K562 (cell line): ENCODE data around the gene NAV2. TPM values are rescaled to one million over a fixed set of nuclear protein-coding genes. Genes with fewer than 3 reads are reported as not detected.

Experiments
- ATAC-seq: fragments of 200-7000 bp; cut with Tn5 transposase; 3 replicates; pipeline ENCODE4 v1.9.1; 2020; ENCODE audit warnings: moderate library complexity
- BruUV-seq: library from RNA; stranded (reverse); fragments of 400-500 nt; replicated peaks from 2 replicates; lab custom pipeline; 2021; lab: Mats Ljungman, UMichigan
- CTCF ChIA-PET: fragments of 300-600 bp; formaldehyde crosslinking; extraction: SDS; loops from one replicate; lab custom pipeline; 2021; ENCODE audit warnings: low intra/inter-chr PET ratio; lab: Yijun Ruan, JAX
- POLR2A ChIA-PET: fragments of 300-600, 350-650 bp; sonication (Branson Sonifier 250); formaldehyde crosslinking; extraction: SDS; loops from one replicate; lab custom pipeline; 2021; ENCODE audit warnings: antibody characterized with exemption, inconsistent platforms; lab: Yijun Ruan, JAX
- DNase-seq, 4 experiments: peaks; one replicate each; pipeline versions ENCODE4 v3.0.0 to v3.0.0-alpha.2; 2011 to 2018; ENCODE audit warnings: low spot score in 3 of 4, mixed read lengths in 3 of 4; ENCODE audit errors: extremely low read depth in 1 of 4
- FAIRE-seq: peaks from 2 replicates; lab custom pipeline; 2011; peaks lifted over from hg19 to GRCh38; lab: Jason Lieb, UNC
- H2AFZ ChIP-seq: 2 replicates; pipeline ENCODE4 v1.6.0; 2011; ENCODE audit warnings: low read depth, low read length, control low read depth, inconsistent platforms
- H3K27ac ChIP-seq: fragments of 200-600 bp; 3 replicates; pipeline ENCODE4 v1.8.0; 2011; ENCODE audit warnings: low read depth, mild to moderate bottlenecking, control low read depth, inconsistent platforms, low read length, moderate library complexity, mixed read lengths; ENCODE audit errors: extremely low read depth
- H3K27me3 ChIP-seq, 2 experiments: fragments of 300-600 bp in 1 of 2; 2 replicates in 1 of 2; 3 replicates in 1 of 2; pipeline versions ENCODE4 v1.6.0 to v1.8.0; 2011; ENCODE audit warnings: inconsistent platforms in 2 of 2, low read length in 2 of 2, mild to moderate bottlenecking in 1 of 2, mixed read lengths in 1 of 2, moderate library complexity in 1 of 2; ENCODE audit not compliant: control insufficient read depth in 2 of 2, insufficient read depth in 2 of 2
- H3K36me3 ChIP-seq: fragments of 300-600 bp; 3 replicates; pipeline ENCODE4 v1.8.0; 2011; ENCODE audit warnings: mild to moderate bottlenecking, low read length, inconsistent platforms; ENCODE audit not compliant: control insufficient read depth, insufficient read depth
- H3K4me1 ChIP-seq, 2 experiments: fragments of 200-600 bp in 1 of 2; replicated peaks in 1 of 2; 2 replicates in 1 of 2; 3 replicates in 1 of 2; pipeline versions ENCODE4 v1.5.1 to v1.8.0; 2011; ENCODE audit warnings: inconsistent platforms in 2 of 2, low read length in 2 of 2, mild to moderate bottlenecking in 1 of 2, mixed read lengths in 1 of 2, moderate library complexity in 1 of 2; ENCODE audit not compliant: control insufficient read depth in 2 of 2, insufficient read depth in 2 of 2
- H3K4me2 ChIP-seq: 2 replicates; pipeline ENCODE4 v1.6.1; 2011; ENCODE audit warnings: low read length, control low read depth, inconsistent platforms, mixed read lengths; ENCODE audit not compliant: insufficient read depth
- H3K4me3 ChIP-seq: fragments of 200-600 bp; sonication (generic), shearing (Covaris generic); 2 replicates; pipeline ENCODE4 v1.5.1; 2016; ENCODE audit warnings: control low read depth, inconsistent platforms
- H3K79me2 ChIP-seq: fragments of 200-600 bp; 3 replicates; pipeline ENCODE4 v1.8.0; 2011; ENCODE audit warnings: low read length, inconsistent platforms; ENCODE audit not compliant: control insufficient read depth, insufficient read depth
- H3K9ac ChIP-seq, 2 experiments: 2 replicates each; pipeline versions ENCODE4 v1.6.0 to v1.6.1; 2011; ENCODE audit warnings: low read depth in 2 of 2, low read length in 2 of 2, control low read depth in 1 of 2, inconsistent platforms in 1 of 2, mild to moderate bottlenecking in 1 of 2, mixed read lengths in 1 of 2; ENCODE audit not compliant: insufficient read depth in 1 of 2
- H3K9me1 ChIP-seq: one replicate; pipeline ENCODE4 v1.6.0; 2011; ENCODE audit warnings: inconsistent platforms, mild to moderate bottlenecking, low read length, moderate library complexity; ENCODE audit not compliant: control insufficient read depth, insufficient read depth
- H3K9me3 ChIP-seq: replicated peaks from 2 replicates; pipeline ENCODE4 v1.5.1; 2011; ENCODE audit warnings: low read depth, low read length, inconsistent platforms; ENCODE audit not compliant: control insufficient read depth, insufficient read depth
- H4K20me1 ChIP-seq: replicated peaks from 2 replicates; pipeline ENCODE4 v1.6.1; 2011; ENCODE audit warnings: low read length, inconsistent platforms, mixed read lengths; ENCODE audit not compliant: control insufficient read depth, insufficient read depth
- BRCA1 ChIP-seq, 2 experiments: fragments of 450-650 bp in 1 of 2; sonication (generic) in 1 of 2; formaldehyde crosslinking in 1 of 2; IDR thresholded peaks; 2 replicates each; pipeline versions ENCODE4 v1.5.0 to v1.6.1; 2017 to 2020; ENCODE audit warnings: mild to moderate bottlenecking in 1 of 2, missing genetic modification reagents in 1 of 2
- CCAR2 ChIP-seq: fragments of 200-400 bp; formaldehyde crosslinking; IDR thresholded peaks from 2 replicates; pipeline ENCODE4 v1.6.1; 2017; ENCODE audit warnings: mild to moderate bottlenecking, low read depth, low read length
- CHD2 ChIP-seq: IDR thresholded peaks from 2 replicates; pipeline ENCODE4 v1.6.1; 2011; ENCODE audit warnings: low read depth, low read length
- KAT8 ChIP-seq: fragments of 450-650 bp; IDR thresholded peaks from 2 replicates; pipeline ENCODE4 v1.6.1; 2016; ENCODE audit warnings: low read depth, mild to moderate bottlenecking
- MEF2D ChIP-seq: conservative IDR thresholded peaks from 2 replicates; pipeline ENCODE4 v1.6.1; 2016; ENCODE audit warnings: low read depth, missing genetic modification characterization, missing compliant biosample characterization
- MXI1 ChIP-seq: IDR thresholded peaks from 2 replicates; pipeline ENCODE4 v1.6.1; 2011; ENCODE audit warnings: low read depth, mild to moderate bottlenecking, improper control_type of control experiment, low read length
- RFX5 ChIP-seq: IDR thresholded peaks from 2 replicates; pipeline ENCODE4 v1.6.1; 2011; ENCODE audit warnings: low read depth, mild to moderate bottlenecking, improper control_type of control experiment, low read length
- TRIM28 ChIP-seq: fragments of 450-650 bp; IDR thresholded peaks from 2 replicates; pipeline ENCODE4 v1.6.1; 2017
- ZNF146 ChIP-seq: IDR thresholded peaks from one replicate; pipeline ENCODE4 v1.6.1; 2018; ENCODE audit warnings: missing compliant biosample characterization; ENCODE audit not compliant: unreplicated experiment
- ZNF253 ChIP-seq: fragments of 250-450 bp; sonication (Bioruptor Pico); conservative IDR thresholded peaks from 2 replicates; pipeline ENCODE4 v1.6.1; 2021; ENCODE audit warnings: mild to moderate bottlenecking
- WGBS: fragments of 100-300 bp; shearing (Covaris generic); methylation state at CpG from one replicate; pipeline ENCODE4 v1.1.6; 2016; ENCODE audit warnings: low coverage, mixed read lengths; ENCODE audit not compliant: insufficient coverage; ENCODE audit errors: missing lambda C conversion rate; 5-methylcytosine and 5-hydroxymethylcytosine counted together
- in situ Hi-C: fragments of 300-500 bp; cut with MboI; formaldehyde crosslinking; loops from 4 replicates; pipeline ENCODE4 v1.15.0; 2018; ENCODE audit warnings: inconsistent platforms, mixed read lengths
- intact Hi-C: fragments of 100-400 bp; cut with micrococcal nuclease; formaldehyde crosslinking; loops from 2 replicates; pipeline ENCODE4 v1.14.2; 2022
- polyA plus RNA-seq, 8 experiments: library from polyadenylated mRNA; depleted of rRNA in 4 of 8; stranded (reverse) in 5 of 8; unstranded in 3 of 8; fragments of >200 nt; fragmentation: Nextera tagmentation in 2 of 8; fragmentation: Illumina TruSeq in 1 of 8; extraction: Ambion mirVana in 2 of 8; extraction: Trizol in 1 of 8; gene quantifications; 2 replicates each; pipeline versions ENCODE4 v1.2.1 to v1.2.3, GENCODE V29; 2011 to 2014; ENCODE audit warnings: inconsistent platforms in 1 of 8, missing spikeins in 1 of 8
- total RNA-seq, 7 experiments: library from RNA; depleted of rRNA in 6 of 7; stranded (reverse); fragments of >200 nt in 6 of 7; fragmentation: Illumina TruSeq in 2 of 7; extraction: Trizol in 2 of 7; gene quantifications; 2 replicates each; pipeline versions ENCODE4 v1.2.1 to v1.2.3, GENCODE V29; 2011 to 2021; ENCODE audit warnings: low replicate concordance in 1 of 7
- TF ChIP-seq, protein P1 (sequence below): fragments of 450-650 bp; conservative IDR thresholded peaks from 2 replicates; pipeline ENCODE4 v1.6.1; 2016; ENCODE audit warnings: missing genetic modification characterization, low read depth, mild to moderate bottlenecking, control low read depth, missing compliant biosample characterization
- TF ChIP-seq, protein P2 (sequence below): fragments of 450-650 bp; IDR thresholded peaks from 2 replicates; pipeline ENCODE4 v1.6.1; 2016; ENCODE audit warnings: low read depth, mild to moderate bottlenecking, moderate library complexity

NAV2 gene
- total and polyA plus RNA-seq, 9 of the 15 experiments (the other 6 are each of a cell fraction or from before 2014, with no cell fraction given), result 0.03 to 0.35 (median 0.05) TPM

DNA sequence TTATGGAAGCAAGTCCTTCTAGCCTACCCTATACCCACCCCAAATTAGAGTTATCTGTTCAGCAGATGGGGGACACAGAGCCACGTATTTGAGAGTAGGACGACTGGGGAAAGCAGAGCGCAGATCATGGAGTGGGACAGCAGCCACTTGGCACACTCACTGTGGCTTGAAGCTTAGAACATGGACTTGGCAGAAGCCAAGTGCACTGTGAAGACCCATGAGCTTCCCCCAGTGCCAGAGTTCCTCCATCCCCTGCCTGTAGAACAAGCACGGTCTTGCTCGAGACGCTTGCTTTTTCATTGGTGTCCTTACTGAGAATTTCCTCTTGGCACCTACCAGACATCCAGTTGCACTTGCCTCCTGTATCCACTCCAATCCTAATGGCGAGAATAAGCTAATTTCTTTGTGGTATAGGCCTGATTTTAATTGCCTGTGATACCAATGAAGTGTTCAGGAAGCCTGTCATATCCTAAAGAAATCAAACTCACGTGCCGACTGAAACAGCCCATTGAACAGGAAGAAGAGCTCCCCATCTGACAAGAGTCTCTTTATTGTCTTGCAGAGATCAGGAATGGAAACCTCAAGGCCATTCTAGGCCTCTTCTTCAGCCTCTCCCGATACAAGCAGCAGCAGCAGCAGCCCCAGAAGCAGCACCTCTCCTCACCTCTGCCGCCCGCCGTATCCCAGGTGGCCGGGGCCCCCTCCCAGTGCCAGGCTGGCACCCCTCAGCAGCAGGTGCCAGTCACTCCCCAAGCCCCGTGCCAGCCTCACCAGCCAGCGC is 166.9 kb downstream of the NAV2 start:
- Histone ChIP-seq H3K4me3 (no peak overlapping the region), H3K9me1 (no peaks in the 10 kb centered on the region), H2AFZ (no peak overlapping the region), H3K4me2 (no peak overlapping the region), H3K9ac (no peak overlapping the region), H3K27me3 (peaks cover 0 to 13% of the 10 kb centered on the region in 2 experiments; a peak in 3 of 5 replicates), H3K79me2 (no peaks in the 10 kb centered on the region), H3K4me1 (no peaks in the 10 kb centered on the region), H4K20me1 (no peaks in the 10 kb centered on the region), H3K9me3 (no peaks in the 10 kb centered on the region), H3K36me3 (no peaks in the 10 kb centered on the region), H3K27ac (no peak overlapping the region)
- ATAC-seq (no peak), FAIRE-seq (no peak), DNase-seq (no peak)
- intact Hi-C loops, result no loop called here
- CTCF ChIA-PET, result no interaction called here
- no TSS peak for BruUV-seq
- in situ Hi-C loops, result loop anchor here (25.0 kb wide), 1 partner anchor 567 kb away; no protein-coding TSS in a partner anchor
- POLR2A ChIA-PET, result interaction anchor here (0.6 to 0.7 kb wide), 2 partner anchors 252 to 972 kb away, joined by 3 read pairs; no protein-coding TSS in a partner anchor
- TF ChIP-seq BRCA1 (IDR thresholded peaks at IDR 0.05) (no peak), BRCA1 (CRISPR knock-in tag; IDR thresholded peaks at IDR 0.05) (no peak), CCAR2 (no peak), KAT8 (no peak), MEF2D (tag) (no peak), TRIM28 (no peak), ZNF146 (CRISPR knock-in tag) (no peak), CHD2 (no peak), RFX5 (no peak), MXI1 (no peak), ZNF253 (CRISPR knock-in tag) (no peak)
- TF ChIP-seq, protein P1, sequence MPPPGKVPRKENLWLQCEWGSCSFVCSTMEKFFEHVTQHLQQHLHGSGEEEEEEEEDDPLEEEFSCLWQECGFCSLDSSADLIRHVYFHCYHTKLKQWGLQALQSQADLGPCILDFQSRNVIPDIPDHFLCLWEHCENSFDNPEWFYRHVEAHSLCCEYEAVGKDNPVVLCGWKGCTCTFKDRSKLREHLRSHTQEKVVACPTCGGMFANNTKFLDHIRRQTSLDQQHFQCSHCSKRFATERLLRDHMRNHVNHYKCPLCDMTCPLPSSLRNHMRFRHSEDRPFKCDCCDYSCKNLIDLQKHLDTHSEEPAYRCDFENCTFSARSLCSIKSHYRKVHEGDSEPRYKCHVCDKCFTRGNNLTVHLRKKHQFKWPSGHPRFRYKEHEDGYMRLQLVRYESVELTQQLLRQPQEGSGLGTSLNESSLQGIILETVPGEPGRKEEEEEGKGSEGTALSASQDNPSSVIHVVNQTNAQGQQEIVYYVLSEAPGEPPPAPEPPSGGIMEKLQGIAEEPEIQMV (tag), result no peak
- TF ChIP-seq, protein P2, sequence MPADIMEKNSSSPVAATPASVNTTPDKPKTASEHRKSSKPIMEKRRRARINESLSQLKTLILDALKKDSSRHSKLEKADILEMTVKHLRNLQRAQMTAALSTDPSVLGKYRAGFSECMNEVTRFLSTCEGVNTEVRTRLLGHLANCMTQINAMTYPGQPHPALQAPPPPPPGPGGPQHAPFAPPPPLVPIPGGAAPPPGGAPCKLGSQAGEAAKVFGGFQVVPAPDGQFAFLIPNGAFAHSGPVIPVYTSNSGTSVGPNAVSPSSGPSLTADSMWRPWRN, result no peak
- WGBS, result 0% methylated on average over 16 of the region's 16 CpGs
